Lower lobe of right lung (tissue), 2 donors: ENCODE data around the gene MYO9A. TPM values are rescaled to one million over a fixed set of nuclear protein-coding genes. Genes with fewer than 3 reads are reported as not detected.
A peak's percentile ranks its signal among the peaks of the same experiment; 100 is the strongest.

Experiments
- ATAC-seq, 2 donors: fragments of 200-7000 bp; cut with Tn5 transposase; one replicate each; pipeline ENCODE4 v1.9.1; 2020 to 2022; ENCODE audit warnings: mild to moderate bottlenecking in 2 of 2, moderate library complexity in 2 of 2
- DNase-seq: peaks from one replicate; pipeline ENCODE4 v3.0.0-alpha.2; 2020
- H3K27ac ChIP-seq: fragments of 200-600 bp; one replicate; pipeline ENCODE4 v1.8.0; 2022
- H3K27me3 ChIP-seq: fragments of 200-600 bp; one replicate; pipeline ENCODE4 v1.8.0; 2022; ENCODE audit warnings: low read depth
- H3K36me3 ChIP-seq: fragments of 200-600 bp; one replicate; pipeline ENCODE4 v1.8.0; 2022; ENCODE audit warnings: mild to moderate bottlenecking
- H3K4me1 ChIP-seq: fragments of 200-600 bp; one replicate; pipeline ENCODE4 v1.8.0; 2022
- H3K4me3 ChIP-seq: fragments of 200-600 bp; one replicate; pipeline ENCODE4 v1.8.0; 2022; ENCODE audit warnings: mild to moderate bottlenecking
- H3K9me3 ChIP-seq: fragments of 200-600 bp; one replicate; pipeline ENCODE4 v1.8.0; 2022
- intact Hi-C: fragments of 100-400 bp; cut with DNase I; formaldehyde crosslinking; loops from one replicate; pipeline ENCODE4 v1.11.0; 2022
- total RNA-seq: library from RNA; stranded (reverse); fragmentation: NEBNext Ultra II Directional; extraction: Animal tissue kit (Norgen Biotek cat#: 25700); gene quantifications from one replicate; pipeline ENCODE4 v1.2.1, GENCODE V29; 2021
- TF ChIP-seq, protein P1 (sequence below): fragments of 200-600 bp; IDR thresholded peaks from one replicate; pipeline ENCODE4 v1.8.0; 2022; ENCODE audit warnings: antibody characterized with exemption, mild to moderate bottlenecking
- donor health status: DM: no; HTN: yes; CAD: no; lungs with severe emphysema.

Gene MYO9A
- total RNA-seq, 1 donor from 2014 or later: 73.8 TPM

DNA sequence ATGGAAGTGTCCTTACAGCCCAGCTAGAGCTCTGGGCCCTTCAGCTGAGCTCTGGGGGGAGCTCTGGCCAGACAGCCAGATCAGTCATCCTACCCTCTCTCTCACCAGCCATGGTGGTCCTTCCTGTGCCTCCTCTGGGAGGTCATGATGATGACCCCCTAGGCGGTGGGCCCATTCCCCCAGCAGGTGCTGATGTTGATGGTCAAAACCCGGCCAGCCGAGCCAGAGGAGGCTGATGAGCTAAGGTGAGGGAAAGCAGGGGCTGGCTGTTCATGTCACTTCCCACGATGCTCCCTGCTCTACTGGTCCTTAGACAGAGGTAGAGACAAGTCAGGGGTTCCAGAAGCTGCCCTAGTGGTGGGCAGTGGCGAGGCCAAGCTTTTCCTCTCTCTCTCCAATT is 44.6 kb upstream of the MYO9A start:
- peak overlapping the region; percentile 64 for H3K27ac ChIP-seq

DNA sequence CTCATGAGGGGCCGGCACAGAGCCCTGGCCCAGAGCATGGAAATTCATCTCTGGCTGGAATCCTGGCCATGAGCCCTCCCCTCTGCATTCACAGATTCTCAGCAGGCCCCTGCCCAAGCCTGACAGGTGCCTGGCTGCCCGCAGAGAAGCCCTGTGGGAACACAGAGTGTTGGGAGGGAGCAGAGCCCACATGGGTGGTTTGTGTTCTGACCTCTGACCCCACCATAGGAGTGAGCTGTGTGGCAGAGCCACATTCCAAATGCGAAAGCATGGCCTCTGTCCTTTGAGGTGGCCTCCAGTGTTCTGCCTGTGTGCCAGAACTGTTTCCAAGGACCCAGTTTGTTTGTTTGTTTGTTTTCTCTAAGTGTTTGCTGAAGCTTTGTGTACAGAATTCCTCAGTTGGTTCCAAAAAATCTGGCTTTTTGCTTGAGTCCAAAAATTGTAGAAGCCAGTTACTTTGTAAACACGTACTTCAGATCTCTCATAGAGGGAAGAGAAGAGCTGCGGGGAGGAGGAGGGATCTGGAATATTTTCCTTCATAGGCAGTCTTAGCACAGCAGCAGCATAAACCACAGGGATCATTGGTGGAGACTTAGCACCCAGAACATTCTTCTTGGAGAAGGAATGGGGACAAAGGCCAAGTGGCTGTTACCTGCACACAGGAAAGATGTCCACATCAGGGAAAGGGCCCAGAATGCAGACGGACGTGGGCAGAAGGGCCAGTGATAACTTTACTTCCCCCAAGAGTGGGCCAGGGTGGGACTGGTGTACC is 43.6 kb upstream of the MYO9A start:
- peak overlapping the region; percentile 64 for H3K27ac ChIP-seq
- H3K36me3 ChIP-seq: no peaks in the 10 kb centered on the region
- H3K4me3 ChIP-seq: no peak overlapping the region
- no peaks in the 10 kb centered on the region for H3K27me3 ChIP-seq
- intact Hi-C loops: no loop called here
- H3K4me1 ChIP-seq: peaks cover 20% of the 10 kb centered on the region
- TF ChIP-seq, protein P1, sequence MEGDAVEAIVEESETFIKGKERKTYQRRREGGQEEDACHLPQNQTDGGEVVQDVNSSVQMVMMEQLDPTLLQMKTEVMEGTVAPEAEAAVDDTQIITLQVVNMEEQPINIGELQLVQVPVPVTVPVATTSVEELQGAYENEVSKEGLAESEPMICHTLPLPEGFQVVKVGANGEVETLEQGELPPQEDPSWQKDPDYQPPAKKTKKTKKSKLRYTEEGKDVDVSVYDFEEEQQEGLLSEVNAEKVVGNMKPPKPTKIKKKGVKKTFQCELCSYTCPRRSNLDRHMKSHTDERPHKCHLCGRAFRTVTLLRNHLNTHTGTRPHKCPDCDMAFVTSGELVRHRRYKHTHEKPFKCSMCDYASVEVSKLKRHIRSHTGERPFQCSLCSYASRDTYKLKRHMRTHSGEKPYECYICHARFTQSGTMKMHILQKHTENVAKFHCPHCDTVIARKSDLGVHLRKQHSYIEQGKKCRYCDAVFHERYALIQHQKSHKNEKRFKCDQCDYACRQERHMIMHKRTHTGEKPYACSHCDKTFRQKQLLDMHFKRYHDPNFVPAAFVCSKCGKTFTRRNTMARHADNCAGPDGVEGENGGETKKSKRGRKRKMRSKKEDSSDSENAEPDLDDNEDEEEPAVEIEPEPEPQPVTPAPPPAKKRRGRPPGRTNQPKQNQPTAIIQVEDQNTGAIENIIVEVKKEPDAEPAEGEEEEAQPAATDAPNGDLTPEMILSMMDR: no peak
- ATAC-seq: peak; percentile 87 to 88
- peak; percentile 49 for DNase-seq
- no peaks in the 10 kb centered on the region for H3K9me3 ChIP-seq

More for the DNA sequence above, 44.6 kb upstream of the MYO9A start:
- intact Hi-C loops: no loop called here
- TF ChIP-seq, protein P1: no peak
- no peak overlapping the region for H3K4me3 ChIP-seq
- no peak for DNase-seq
- H3K4me1 ChIP-seq: peaks cover 20% of the 10 kb centered on the region
- no peaks in the 10 kb centered on the region for H3K9me3 ChIP-seq
- no peak for ATAC-seq
- H3K27me3 ChIP-seq: no peaks in the 10 kb centered on the region
- no peaks in the 10 kb centered on the region for H3K36me3 ChIP-seq

DNA sequence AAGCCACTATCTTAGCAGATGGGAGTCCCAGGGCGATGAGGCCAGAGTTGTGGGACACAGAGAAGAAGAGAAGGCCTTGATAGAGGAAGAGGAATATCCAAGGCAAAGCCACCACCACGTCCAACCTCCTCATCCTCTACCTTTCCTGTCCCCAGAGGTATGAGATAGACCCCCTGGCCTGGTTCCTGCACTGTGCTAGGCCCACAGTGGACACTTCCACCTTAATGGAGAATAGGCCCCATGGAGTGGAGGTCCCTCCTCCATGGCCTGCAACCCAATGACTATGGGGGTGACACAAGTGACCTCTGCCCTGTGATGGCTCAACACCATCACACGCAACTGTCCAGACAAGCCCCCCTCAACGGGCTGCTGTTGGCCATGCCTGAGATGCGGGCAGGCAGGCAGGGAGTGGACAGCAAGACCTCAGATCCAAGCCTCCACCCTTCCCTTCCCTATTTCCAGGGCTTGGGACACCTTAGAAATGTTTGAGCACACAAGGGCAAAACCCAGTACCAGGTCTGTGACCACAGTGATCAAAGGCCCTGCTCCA is 42.8 kb upstream of the MYO9A start:
- DNase-seq (no peak), ATAC-seq (no peak)
- Histone ChIP-seq H3K27me3 (no peaks in the 10 kb centered on the region), H3K4me1 (peaks cover 21% of the 10 kb centered on the region), H3K4me3 (no peak overlapping the region), H3K27ac (peak overlapping the region; percentile 64), H3K36me3 (no peaks in the 10 kb centered on the region), H3K9me3 (no peaks in the 10 kb centered on the region)
- intact Hi-C loops: no loop called here
- TF ChIP-seq, protein P1: no peak

DNA sequence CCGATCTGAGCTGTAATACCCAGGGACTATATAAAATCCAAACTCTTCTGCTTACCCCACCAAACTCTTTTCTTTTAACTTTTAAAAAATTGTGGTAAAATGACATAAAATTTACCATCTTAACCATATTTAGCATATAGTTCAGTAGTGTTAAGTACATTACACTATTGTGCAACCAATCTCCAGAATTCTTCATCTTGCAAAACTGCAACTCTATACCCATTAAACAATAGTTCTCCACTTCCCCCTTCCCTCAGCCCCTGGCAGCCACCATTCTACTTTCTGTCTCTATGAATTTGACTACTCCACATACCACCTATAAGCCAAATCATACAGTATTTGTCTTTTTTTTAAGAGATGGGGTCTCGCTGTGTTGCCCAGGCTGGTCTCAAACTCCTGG is 39.0 kb upstream of the MYO9A start:
- H3K27me3 ChIP-seq: no peaks in the 10 kb centered on the region
- intact Hi-C loops: no loop called here
- H3K36me3 ChIP-seq: no peaks in the 10 kb centered on the region
- peak overlapping the region; percentile 63 for H3K4me3 ChIP-seq
- H3K27ac ChIP-seq: peak overlapping the region; percentile 79
- TF ChIP-seq, protein P1: no peak
- ATAC-seq (no peak), DNase-seq (no peak)
- no peaks in the 10 kb centered on the region for H3K9me3 ChIP-seq
- H3K4me1 ChIP-seq: peaks cover 46% of the 10 kb centered on the region

DNA sequence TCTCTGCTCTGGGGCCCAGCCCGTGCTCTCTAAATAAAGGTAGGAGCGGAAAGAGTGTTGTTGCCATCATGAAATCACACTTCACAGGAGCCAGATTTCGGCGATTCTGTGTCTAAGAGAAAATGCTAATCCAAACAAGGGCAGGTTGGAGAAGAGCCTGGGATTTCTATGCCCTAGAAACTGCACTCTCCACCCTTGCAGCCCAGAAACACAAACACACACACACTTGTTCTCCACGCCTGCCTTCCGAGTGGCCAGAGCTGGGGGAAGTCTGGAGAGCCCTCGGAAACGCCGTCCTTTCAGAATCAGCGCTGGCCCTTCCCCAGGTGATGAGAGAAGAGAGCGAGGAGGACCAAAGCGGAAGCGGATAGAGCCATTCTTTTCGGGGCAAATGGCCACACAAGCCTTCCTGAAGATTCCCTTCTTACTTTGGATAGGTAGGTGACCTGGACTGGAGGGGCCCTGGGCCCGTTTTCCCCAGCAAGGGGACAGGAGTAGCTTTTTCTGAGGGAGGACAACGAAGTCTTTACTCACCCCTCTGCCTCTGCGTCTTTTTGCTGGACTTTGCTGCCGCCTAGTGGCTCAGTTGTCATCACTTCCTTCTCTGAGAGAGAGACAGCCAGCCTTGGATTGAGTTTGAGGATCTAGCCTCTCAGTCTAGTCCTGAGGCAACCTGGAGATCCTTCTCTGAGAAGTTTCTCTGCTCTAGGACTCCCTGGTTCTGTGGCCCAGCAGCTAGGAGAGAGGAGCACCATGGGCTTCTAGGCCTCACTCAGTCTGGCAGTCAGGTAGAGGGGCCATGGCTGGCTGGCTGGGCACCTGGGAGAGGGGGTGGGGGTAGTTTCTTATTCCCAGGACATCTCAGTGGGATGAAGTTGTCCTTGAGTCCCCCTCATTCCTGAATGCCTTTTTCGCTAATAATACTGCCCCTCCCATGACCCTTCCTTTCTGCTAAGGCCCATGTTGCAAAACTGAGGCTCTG is 38.0 kb upstream of the MYO9A start:
- peaks cover 38% of the 10 kb centered on the region for H3K4me1 ChIP-seq
- TF ChIP-seq, protein P1: peak; percentile 84
- intact Hi-C loops: no loop called here
- H3K27ac ChIP-seq: peak overlapping the region; percentile 79
- peak overlapping the region; percentile 63 for H3K4me3 ChIP-seq
- peak; percentile 87 to 88 for ATAC-seq
- DNase-seq: peak; percentile 85
- no peaks in the 10 kb centered on the region for H3K36me3 ChIP-seq
- no peaks in the 10 kb centered on the region for H3K9me3 ChIP-seq
- H3K27me3 ChIP-seq: no peaks in the 10 kb centered on the region
